NB4 (cell line): Measurements from ENCODE around the gene FAAP20.

ENCODE experiments used
- MYC ChIP-seq: IDR thresholded peaks from 2 replicates; pipeline ENCODE4 v1.6.1; 2011; ENCODE audit warnings: low read depth, low read length
- POLR2A ChIP-seq: IDR thresholded peaks from 2 replicates; pipeline ENCODE4 v1.6.1; 2011; ENCODE audit warnings: mild to moderate bottlenecking; ENCODE audit not compliant: insufficient read length; ENCODE audit errors: extremely low read depth
- TF ChIP-seq, protein P1 (sequence below): IDR thresholded peaks from one replicate; pipeline ENCODE4 v1.5.1; 2012; ENCODE audit warnings: low read depth, low read length

GRCh38 chr1:2165646-2166045, 28.9 kb downstream of the FAAP20 start:
- TF ChIP-seq MYC, result no peak
- no peak for TF ChIP-seq POLR2A
- TF ChIP-seq, protein P1, sequence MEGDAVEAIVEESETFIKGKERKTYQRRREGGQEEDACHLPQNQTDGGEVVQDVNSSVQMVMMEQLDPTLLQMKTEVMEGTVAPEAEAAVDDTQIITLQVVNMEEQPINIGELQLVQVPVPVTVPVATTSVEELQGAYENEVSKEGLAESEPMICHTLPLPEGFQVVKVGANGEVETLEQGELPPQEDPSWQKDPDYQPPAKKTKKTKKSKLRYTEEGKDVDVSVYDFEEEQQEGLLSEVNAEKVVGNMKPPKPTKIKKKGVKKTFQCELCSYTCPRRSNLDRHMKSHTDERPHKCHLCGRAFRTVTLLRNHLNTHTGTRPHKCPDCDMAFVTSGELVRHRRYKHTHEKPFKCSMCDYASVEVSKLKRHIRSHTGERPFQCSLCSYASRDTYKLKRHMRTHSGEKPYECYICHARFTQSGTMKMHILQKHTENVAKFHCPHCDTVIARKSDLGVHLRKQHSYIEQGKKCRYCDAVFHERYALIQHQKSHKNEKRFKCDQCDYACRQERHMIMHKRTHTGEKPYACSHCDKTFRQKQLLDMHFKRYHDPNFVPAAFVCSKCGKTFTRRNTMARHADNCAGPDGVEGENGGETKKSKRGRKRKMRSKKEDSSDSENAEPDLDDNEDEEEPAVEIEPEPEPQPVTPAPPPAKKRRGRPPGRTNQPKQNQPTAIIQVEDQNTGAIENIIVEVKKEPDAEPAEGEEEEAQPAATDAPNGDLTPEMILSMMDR, result no peak
